ENCODE results near the gene BTN2A1.

GRCh38 chr6:26426691-26427450, 30.9 kb upstream of the BTN2A1 start:
- TF ChIP-seq POLR2AphosphoS5 (IDR thresholded peaks at IDR 0.05), result no peak
- no peak for TF ChIP-seq CTCF (IDR thresholded peaks at IDR 0.05)
